ENCODE data around the gene ACVR1.
A peak's percentile ranks its signal among the peaks of the same experiment; 100 is the strongest.

The ACVR1 gene

DNA sequence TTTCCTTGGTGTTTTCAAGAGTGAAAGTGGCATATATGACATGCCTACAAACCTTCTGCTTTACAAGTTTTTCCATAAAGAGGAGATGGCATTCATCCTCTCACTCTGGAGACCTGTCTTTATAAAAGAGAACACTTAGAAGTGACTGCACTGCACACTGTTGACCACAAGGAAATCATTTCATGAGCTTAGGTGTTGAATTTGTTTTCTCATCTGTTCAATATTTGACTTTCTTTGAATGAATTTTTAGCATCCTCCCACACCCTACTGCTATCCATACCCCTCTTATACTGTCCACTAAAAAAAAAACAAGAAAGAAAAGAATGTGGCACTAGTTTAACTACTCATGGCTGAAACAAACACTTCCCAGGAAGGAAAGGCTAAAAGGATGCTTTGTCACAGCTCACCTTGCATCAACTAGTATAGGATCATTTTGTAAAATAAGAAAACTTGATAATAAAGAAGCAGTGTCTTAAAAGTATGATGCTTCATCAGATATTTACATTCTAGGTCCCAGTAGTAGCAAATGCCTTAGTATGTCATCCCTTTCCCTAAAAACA, 83.0 kb downstream of the ACVR1 start:
- Histone ChIP-seq H3K4me3 (ENCODE audit: low read length in 2 of 2) (no peak overlapping the region), H2AFZ (ENCODE audit: low read length) (no peak overlapping the region), H3K36me3 (replicated peaks in 1 of 2; ENCODE audit: control insufficient read depth in 2 of 2, insufficient read depth in 2 of 2, low read length in 2 of 2) (peaks cover 0 to 4% of the 10 kb centered on the region in 2 donors), H3K79me1 (ENCODE audit: low read depth, low read length) (no peaks in the 10 kb centered on the region), H3K14ac (ENCODE audit: low read length) (no peak overlapping the region), H2BK15ac (ENCODE audit: low read length) (no peak overlapping the region), H2AK5ac (ENCODE audit: low read depth, low read length) (no peak overlapping the region), H3K9ac (ENCODE audit: low read depth, low read length, poor library complexity) (no peak overlapping the region), H2BK5ac (ENCODE audit: low read length) (no peak overlapping the region), H2BK12ac (ENCODE audit: low read length) (no peak overlapping the region), H3K4ac (ENCODE audit: low read length) (no peak overlapping the region), H3K27ac (replicated peaks; ENCODE audit: low read length) (no peak overlapping the region), H3K4me2 (ENCODE audit: insufficient read depth, low read length, poor library complexity, severe bottlenecking) (no peak overlapping the region), H3K4me1 (ENCODE audit: control insufficient read depth in 2 of 2, insufficient read depth in 1 of 2, low read depth in 1 of 2, low read length in 2 of 2) (peaks cover 8 to 11% of the 10 kb centered on the region in 2 donors), H2BK120ac (ENCODE audit: low read depth, low read length) (no peak overlapping the region), H3K18ac (ENCODE audit: low read length) (no peak overlapping the region), H3K9me3 (replicated peaks in 1 of 2; ENCODE audit: control insufficient read depth in 2 of 2, insufficient read depth in 1 of 2, low read depth in 1 of 2, low read length in 2 of 2) (no peaks in the 10 kb centered on the region), H3K23ac (ENCODE audit: low read depth, low read length, poor library complexity) (no peak overlapping the region), H4K8ac (ENCODE audit: low read depth, low read length) (no peak overlapping the region), H3K27me3 (ENCODE audit: control insufficient read depth in 3 of 3, insufficient read depth in 3 of 3, low read depth in 1 of 3, low read length in 3 of 3) (no peaks in the 10 kb centered on the region), H4K91ac (ENCODE audit: low read depth, low read length, poor library complexity) (no peak overlapping the region)
- DNase-seq (ENCODE audit: low spot score): no peak

GRCh38 chr2:157792335-157793052, 83.6 kb downstream of the ACVR1 start:
- H2AFZ ChIP-seq (ENCODE audit: low read length): no peak overlapping the region
- H2BK12ac ChIP-seq (ENCODE audit: low read length): no peak overlapping the region
- DNase-seq (ENCODE audit: low spot score): no peak
- no peaks in the 10 kb centered on the region for H3K79me1 ChIP-seq (ENCODE audit: low read depth, low read length)
- H3K36me3 ChIP-seq (replicated peaks in 1 of 2; ENCODE audit: control insufficient read depth in 2 of 2, insufficient read depth in 2 of 2, low read length in 2 of 2): no peaks in the 10 kb centered on the region
- H3K9ac ChIP-seq (ENCODE audit: low read depth, low read length, poor library complexity): no peak overlapping the region
- no CpG with 5 or more reads among the region's 3 CpGs for WGBS, 2 donors (ENCODE audit: extremely low coverage in 2 of 2, insufficient read length in 2 of 2, insufficient replicate concordance in 1 of 2)
- H3K18ac ChIP-seq (ENCODE audit: low read length): no peak overlapping the region
- H3K23ac ChIP-seq (ENCODE audit: low read depth, low read length, poor library complexity): no peak overlapping the region
- no peak overlapping the region for H3K4ac ChIP-seq (ENCODE audit: low read length)
- no peak overlapping the region for H2AK5ac ChIP-seq (ENCODE audit: low read depth, low read length)
- peaks cover 8 to 11% of the 10 kb centered on the region in 2 donors for H3K4me1 ChIP-seq (ENCODE audit: control insufficient read depth in 2 of 2, insufficient read depth in 1 of 2, low read depth in 1 of 2, low read length in 2 of 2)
- H2BK5ac ChIP-seq (ENCODE audit: low read length): no peak overlapping the region
- H4K91ac ChIP-seq (ENCODE audit: low read depth, low read length, poor library complexity): no peak overlapping the region
- no peak overlapping the region for H3K14ac ChIP-seq (ENCODE audit: low read length)
- H4K8ac ChIP-seq (ENCODE audit: low read depth, low read length): no peak overlapping the region
- no peak overlapping the region for H3K4me3 ChIP-seq (ENCODE audit: low read length in 2 of 2)
- no peak overlapping the region for H3K4me2 ChIP-seq (ENCODE audit: insufficient read depth, low read length, poor library complexity, severe bottlenecking)
- no peaks in the 10 kb centered on the region for H3K27me3 ChIP-seq (ENCODE audit: control insufficient read depth in 3 of 3, insufficient read depth in 3 of 3, low read depth in 1 of 3, low read length in 3 of 3)
- H3K9me3 ChIP-seq (replicated peaks in 1 of 2; ENCODE audit: control insufficient read depth in 2 of 2, insufficient read depth in 1 of 2, low read depth in 1 of 2, low read length in 2 of 2): no peaks in the 10 kb centered on the region
- H2BK15ac ChIP-seq (ENCODE audit: low read length): no peak overlapping the region
- no peak overlapping the region for H3K27ac ChIP-seq (replicated peaks; ENCODE audit: low read length)
- H2BK120ac ChIP-seq (ENCODE audit: low read depth, low read length): no peak overlapping the region

DNA sequence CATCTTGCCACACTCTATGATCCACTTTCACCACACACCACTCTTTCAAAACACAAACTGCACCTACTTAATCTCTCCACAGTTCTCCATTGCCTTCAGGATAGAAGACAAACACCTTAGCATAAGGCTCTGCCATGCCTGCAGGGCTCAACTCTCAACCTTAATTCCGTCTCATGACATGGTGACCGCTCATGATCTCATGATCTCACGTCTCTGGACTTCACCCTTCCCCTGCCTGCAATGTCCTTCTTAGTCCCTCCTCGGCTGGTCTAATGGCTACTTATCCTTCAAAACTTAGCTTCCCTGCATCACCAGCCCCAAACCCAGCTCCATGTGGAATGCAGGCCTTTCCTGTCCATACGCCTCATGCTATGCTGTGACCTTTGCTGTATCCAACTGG, 85.3 kb downstream of the ACVR1 start:
- Histone ChIP-seq H2BK15ac (ENCODE audit: low read length) (no peak overlapping the region), H3K27me3 (ENCODE audit: control insufficient read depth in 3 of 3, insufficient read depth in 3 of 3, low read depth in 1 of 3, low read length in 3 of 3) (no peaks in the 10 kb centered on the region), H3K23ac (ENCODE audit: low read depth, low read length, poor library complexity) (no peak overlapping the region), H2AFZ (ENCODE audit: low read length) (no peak overlapping the region), H3K9ac (ENCODE audit: low read depth, low read length, poor library complexity) (no peak overlapping the region), H3K4me2 (ENCODE audit: insufficient read depth, low read length, poor library complexity, severe bottlenecking) (no peak overlapping the region), H2BK120ac (ENCODE audit: low read depth, low read length) (no peak overlapping the region), H3K14ac (ENCODE audit: low read length) (no peak overlapping the region), H3K36me3 (replicated peaks in 1 of 2; ENCODE audit: control insufficient read depth in 2 of 2, insufficient read depth in 2 of 2, low read length in 2 of 2) (no peaks in the 10 kb centered on the region), H3K4me3 (ENCODE audit: low read length in 2 of 2) (peak overlapping the region in 1 of 2 donors; percentile 63), H4K91ac (ENCODE audit: low read depth, low read length, poor library complexity) (no peak overlapping the region), H2BK12ac (ENCODE audit: low read length) (no peak overlapping the region), H3K18ac (ENCODE audit: low read length) (no peak overlapping the region), H3K27ac (replicated peaks; ENCODE audit: low read length) (no peak overlapping the region), H4K8ac (ENCODE audit: low read depth, low read length) (no peak overlapping the region), H2AK5ac (ENCODE audit: low read depth, low read length) (no peak overlapping the region), H3K79me1 (ENCODE audit: low read depth, low read length) (no peaks in the 10 kb centered on the region), H2BK5ac (ENCODE audit: low read length) (no peak overlapping the region), H3K4me1 (ENCODE audit: control insufficient read depth in 2 of 2, insufficient read depth in 1 of 2, low read depth in 1 of 2, low read length in 2 of 2) (peaks cover 8 to 11% of the 10 kb centered on the region in 2 donors), H3K9me3 (replicated peaks in 1 of 2; ENCODE audit: control insufficient read depth in 2 of 2, insufficient read depth in 1 of 2, low read depth in 1 of 2, low read length in 2 of 2) (no peaks in the 10 kb centered on the region), H3K4ac (ENCODE audit: low read length) (no peak overlapping the region)
- no peak for DNase-seq (ENCODE audit: low spot score)
- WGBS, 2 donors (ENCODE audit: extremely low coverage in 2 of 2, insufficient read length in 2 of 2, insufficient replicate concordance in 1 of 2): no CpG with 5 or more reads among the region's 5 CpGs

DNA sequence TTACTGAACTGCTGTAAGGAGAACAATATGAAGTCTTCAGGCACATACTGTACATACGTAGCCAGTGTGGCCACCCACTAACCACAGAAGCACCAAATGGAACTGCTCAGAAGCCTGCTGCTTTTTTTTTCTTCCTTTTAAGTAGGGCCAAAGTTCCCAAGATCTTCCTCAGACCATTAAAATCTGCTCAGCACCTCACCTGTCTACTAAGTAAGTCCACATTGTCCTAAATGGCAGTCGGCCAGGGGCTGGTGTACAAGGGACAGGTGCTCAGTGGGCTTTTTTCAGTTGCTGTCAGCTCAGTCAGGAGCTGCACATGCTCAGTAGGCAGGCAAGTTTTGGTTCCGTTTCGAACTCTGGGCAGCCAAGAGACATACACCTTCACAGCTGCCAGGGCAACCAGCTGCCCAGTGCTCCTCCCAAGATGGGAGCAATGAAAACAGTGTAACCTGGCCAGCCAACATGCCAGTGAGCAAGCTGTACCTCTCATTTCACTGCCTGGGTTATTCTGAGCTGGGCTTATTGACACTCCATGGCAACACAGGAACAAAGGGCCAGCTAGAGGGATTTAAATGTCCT, 86.1 kb downstream of the ACVR1 start:
- H3K4ac ChIP-seq (ENCODE audit: low read length): no peak overlapping the region
- no peak overlapping the region for H2BK5ac ChIP-seq (ENCODE audit: low read length)
- H2BK15ac ChIP-seq (ENCODE audit: low read length): no peak overlapping the region
- no CpG with 5 or more reads among the region's 4 CpGs for WGBS, 2 donors (ENCODE audit: extremely low coverage in 2 of 2, insufficient read length in 2 of 2, insufficient replicate concordance in 1 of 2)
- no peaks in the 10 kb centered on the region for H3K36me3 ChIP-seq (replicated peaks in 1 of 2; ENCODE audit: control insufficient read depth in 2 of 2, insufficient read depth in 2 of 2, low read length in 2 of 2)
- no peak overlapping the region for H3K14ac ChIP-seq (ENCODE audit: low read length)
- H3K27ac ChIP-seq (replicated peaks; ENCODE audit: low read length): no peak overlapping the region
- no peak overlapping the region for H3K18ac ChIP-seq (ENCODE audit: low read length)
- H3K23ac ChIP-seq (ENCODE audit: low read depth, low read length, poor library complexity): no peak overlapping the region
- DNase-seq (ENCODE audit: low spot score): peak; percentile 17
- no peaks in the 10 kb centered on the region for H3K79me1 ChIP-seq (ENCODE audit: low read depth, low read length)
- H2BK12ac ChIP-seq (ENCODE audit: low read length): no peak overlapping the region
- H2AK5ac ChIP-seq (ENCODE audit: low read depth, low read length): no peak overlapping the region
- H3K27me3 ChIP-seq (ENCODE audit: control insufficient read depth in 3 of 3, insufficient read depth in 3 of 3, low read depth in 1 of 3, low read length in 3 of 3): no peaks in the 10 kb centered on the region
- no peak overlapping the region for H3K4me2 ChIP-seq (ENCODE audit: insufficient read depth, low read length, poor library complexity, severe bottlenecking)
- H3K9me3 ChIP-seq (replicated peaks in 1 of 2; ENCODE audit: control insufficient read depth in 2 of 2, insufficient read depth in 1 of 2, low read depth in 1 of 2, low read length in 2 of 2): no peaks in the 10 kb centered on the region
- no peak overlapping the region for H3K4me3 ChIP-seq (ENCODE audit: low read length in 2 of 2)
- H2AFZ ChIP-seq (ENCODE audit: low read length): no peak overlapping the region
- H4K91ac ChIP-seq (ENCODE audit: low read depth, low read length, poor library complexity): no peak overlapping the region
- peaks cover 8 to 11% of the 10 kb centered on the region in 2 donors for H3K4me1 ChIP-seq (ENCODE audit: control insufficient read depth in 2 of 2, insufficient read depth in 1 of 2, low read depth in 1 of 2, low read length in 2 of 2)
- no peak overlapping the region for H4K8ac ChIP-seq (ENCODE audit: low read depth, low read length)
- no peak overlapping the region for H2BK120ac ChIP-seq (ENCODE audit: low read depth, low read length)
- H3K9ac ChIP-seq (ENCODE audit: low read depth, low read length, poor library complexity): no peak overlapping the region
